Stimulated activated CD4-positive, alpha-beta T cell treated with anti-CD3 and anti-CD28 coated beads, Interleukin-12 subunit alpha, Interleukin-12 subunit beta, amount 100 ng/mL, for 24 hours (primary cell): ENCODE data around the gene ATP6V0B.

ENCODE experiments used
- DNase-seq, 2 experiments: peaks; one replicate each; pipeline ENCODE4 v3.0.0-alpha.2; 2020; ENCODE audit warnings: low read depth in 2 of 2

ATP6V0B gene

GRCh38 chr1:44002606-44003157 is 27.9 kb downstream of the ATP6V0B start:
- DNase-seq = no peak

- DNase-seq = no peak
Observed at GRCh38 chr1:44008259-44008658, 33.5 kb downstream of the ATP6V0B start.

GRCh38 chr1:44010935-44011471 is 36.2 kb downstream of the ATP6V0B start:
- DNase-seq = no peak

GRCh38 chr1:44012404-44012803 is 37.6 kb downstream of the ATP6V0B start:
- DNase-seq = no peak

GRCh38 chr1:44012941-44013609 is 38.3 kb downstream of the ATP6V0B start:
- DNase-seq = no peak

GRCh38 chr1:44013949-44014348 is 39.2 kb downstream of the ATP6V0B start:
- no peak for DNase-seq

- DNase-seq = no peak
Observed at GRCh38 chr1:44014365-44015104, 39.8 kb downstream of the ATP6V0B start.

GRCh38 chr1:44015206-44015605 is 40.4 kb downstream of the ATP6V0B start:
- no peak for DNase-seq

GRCh38 chr1:44016041-44016889 is 41.5 kb downstream of the ATP6V0B start:
- DNase-seq = no peak

GRCh38 chr1:44016890-44017400 is 42.2 kb downstream of the ATP6V0B start:
- DNase-seq = no peak

GRCh38 chr1:44019466-44019948 is 44.7 kb downstream of the ATP6V0B start:
- no peak for DNase-seq

- no peak for DNase-seq
Observed at GRCh38 chr1:44020464-44020863, 45.7 kb downstream of the ATP6V0B start.

GRCh38 chr1:44021156-44021555 is 46.4 kb downstream of the ATP6V0B start:
- no peak for DNase-seq

GRCh38 chr1:44021581-44022321 is 47.0 kb downstream of the ATP6V0B start:
- DNase-seq = no peak

GRCh38 chr1:44024031-44024902 is 49.5 kb downstream of the ATP6V0B start:
- no peak for DNase-seq

- DNase-seq = no peak
Observed at GRCh38 chr1:44024903-44025525, 50.3 kb downstream of the ATP6V0B start.

- DNase-seq = no peak
Observed at GRCh38 chr1:44025816-44026215, 51.1 kb downstream of the ATP6V0B start.

- DNase-seq = no peak
Observed at GRCh38 chr1:44027320-44027719, 52.6 kb downstream of the ATP6V0B start.
